ENCODE results near the gene C16orf96.

DNA sequence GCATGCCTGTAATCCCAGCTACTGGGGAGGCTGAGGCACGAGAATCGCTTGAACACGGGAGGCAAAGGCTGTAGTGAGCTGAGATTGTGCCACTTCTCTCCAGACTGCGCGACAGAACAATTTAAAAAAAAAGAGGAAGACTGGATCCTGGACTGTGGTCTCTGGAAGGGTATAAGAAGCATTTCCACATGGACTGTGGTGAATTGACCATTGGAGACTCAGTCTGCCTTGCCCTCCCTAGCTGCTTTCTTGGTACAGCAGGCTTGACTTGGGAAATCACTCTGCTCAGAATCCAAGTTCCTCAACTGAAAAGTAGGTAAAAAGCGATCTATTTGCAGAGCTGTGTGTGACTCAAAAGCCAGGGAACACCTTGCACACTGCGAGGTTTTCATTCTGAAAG lies 67.5 kb downstream of the C16orf96 start:
- TF ChIP-seq, protein P1, sequence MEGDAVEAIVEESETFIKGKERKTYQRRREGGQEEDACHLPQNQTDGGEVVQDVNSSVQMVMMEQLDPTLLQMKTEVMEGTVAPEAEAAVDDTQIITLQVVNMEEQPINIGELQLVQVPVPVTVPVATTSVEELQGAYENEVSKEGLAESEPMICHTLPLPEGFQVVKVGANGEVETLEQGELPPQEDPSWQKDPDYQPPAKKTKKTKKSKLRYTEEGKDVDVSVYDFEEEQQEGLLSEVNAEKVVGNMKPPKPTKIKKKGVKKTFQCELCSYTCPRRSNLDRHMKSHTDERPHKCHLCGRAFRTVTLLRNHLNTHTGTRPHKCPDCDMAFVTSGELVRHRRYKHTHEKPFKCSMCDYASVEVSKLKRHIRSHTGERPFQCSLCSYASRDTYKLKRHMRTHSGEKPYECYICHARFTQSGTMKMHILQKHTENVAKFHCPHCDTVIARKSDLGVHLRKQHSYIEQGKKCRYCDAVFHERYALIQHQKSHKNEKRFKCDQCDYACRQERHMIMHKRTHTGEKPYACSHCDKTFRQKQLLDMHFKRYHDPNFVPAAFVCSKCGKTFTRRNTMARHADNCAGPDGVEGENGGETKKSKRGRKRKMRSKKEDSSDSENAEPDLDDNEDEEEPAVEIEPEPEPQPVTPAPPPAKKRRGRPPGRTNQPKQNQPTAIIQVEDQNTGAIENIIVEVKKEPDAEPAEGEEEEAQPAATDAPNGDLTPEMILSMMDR (conservative IDR thresholded peaks at IDR 0.05 in 1 of 2, IDR thresholded peaks at IDR 0.05 in 1 of 2; ENCODE audit: extremely low read depth in 1 of 2, insufficient read depth in 1 of 2, low read depth in 1 of 2, low read length in 2 of 2) = no peak
- no peak for TF ChIP-seq EZH2 (IDR thresholded peaks at IDR 0.05; ENCODE audit: borderline replicate concordance, low read length)

Measured in mammary epithelial cell (primary cell).